GM19372 (cell line): ENCODE data around the gene PDHA1.

Source experiments
- ATAC-seq: cut with Tn5 transposase; IDR thresholded peaks from one replicate; pipeline ENCODE4 v1.9.1; 2021; ENCODE audit warnings: mild to moderate bottlenecking, low read depth, moderate library complexity; ENCODE audit not compliant: unreplicated experiment

Gene PDHA1

GRCh38 chrX:19343535-19344408 lies at the start of gene PDHA1:
PDHA1 (plus strand) TSS chrX:19343927; CDS start chrX:19344038, 111 bp downstream.
- ATAC-seq = peak; percentile 97

DNA sequence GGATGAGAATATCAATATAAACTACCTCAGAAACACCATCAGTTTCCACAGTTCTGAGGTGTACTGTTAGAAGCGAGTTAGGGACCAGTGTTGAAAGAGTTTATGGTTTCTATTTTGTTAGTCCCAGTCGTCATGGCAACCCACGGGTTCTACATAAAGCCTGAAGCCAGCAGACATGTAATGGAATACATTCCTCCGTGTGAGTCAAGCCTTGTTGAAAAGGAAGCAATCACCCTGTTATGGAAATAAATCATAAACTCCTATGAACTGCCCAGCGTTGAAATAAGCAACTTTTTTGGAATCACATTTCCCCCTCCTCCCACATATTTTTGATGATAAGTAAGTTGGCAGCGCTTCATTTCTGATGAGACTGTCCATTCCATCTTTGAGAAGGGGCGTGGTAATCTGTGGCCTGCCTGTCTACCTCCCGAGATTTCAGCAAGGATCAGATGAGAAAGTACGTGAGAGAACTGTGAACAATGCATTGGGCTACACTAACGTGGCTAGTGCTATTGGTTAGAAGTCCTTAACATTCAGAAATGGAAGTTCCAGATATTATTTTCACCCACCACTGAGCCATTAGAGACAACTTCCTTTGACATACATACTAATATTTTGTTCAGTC lies 40.4 kb upstream of the PDHA1 start:
- ATAC-seq = no peak

DNA sequence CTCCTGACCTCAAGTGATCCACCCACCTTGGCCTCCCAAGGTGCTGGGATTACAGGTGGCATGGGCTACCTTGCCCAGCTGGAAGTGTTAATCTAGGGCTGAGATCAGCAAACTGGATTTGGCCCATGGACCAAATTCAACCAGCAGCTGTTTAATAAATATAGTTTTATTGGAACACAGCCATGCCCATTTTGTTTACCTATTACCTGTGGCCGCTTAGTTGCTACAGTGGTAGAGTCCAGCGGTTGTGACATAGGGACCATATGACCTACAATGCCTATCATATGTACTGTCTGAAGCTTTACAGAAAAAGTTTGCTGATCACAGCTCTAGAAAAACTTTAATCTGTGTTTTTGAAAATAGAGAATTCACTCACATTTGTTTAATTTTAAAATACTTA lies 17.2 kb upstream of the PDHA1 start:
- no peak for ATAC-seq

GRCh38 chrX:19331831-19332230 lies 11.9 kb upstream of the PDHA1 start:
- no peak for ATAC-seq

DNA sequence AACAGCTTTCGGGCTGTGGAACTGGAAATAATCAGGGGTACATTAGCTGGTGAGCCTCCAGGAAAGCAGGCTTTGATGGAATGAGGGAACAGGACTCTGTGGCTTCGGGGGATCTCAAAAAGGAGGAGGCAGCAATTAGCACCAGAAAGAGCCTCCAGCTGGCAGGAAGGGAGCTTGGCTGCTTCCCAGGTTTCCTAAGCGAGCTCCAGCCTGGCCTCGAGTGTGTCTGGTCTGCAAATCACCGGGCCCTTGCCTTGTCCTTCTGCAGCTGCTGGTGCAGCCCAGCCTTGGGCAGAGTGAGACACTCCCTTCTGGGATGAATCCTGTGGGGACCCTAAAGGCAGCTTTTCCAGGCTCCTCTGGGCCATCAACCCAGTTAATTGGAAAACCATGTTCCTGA lies 10.7 kb upstream of the PDHA1 start:
- no peak for ATAC-seq

DNA sequence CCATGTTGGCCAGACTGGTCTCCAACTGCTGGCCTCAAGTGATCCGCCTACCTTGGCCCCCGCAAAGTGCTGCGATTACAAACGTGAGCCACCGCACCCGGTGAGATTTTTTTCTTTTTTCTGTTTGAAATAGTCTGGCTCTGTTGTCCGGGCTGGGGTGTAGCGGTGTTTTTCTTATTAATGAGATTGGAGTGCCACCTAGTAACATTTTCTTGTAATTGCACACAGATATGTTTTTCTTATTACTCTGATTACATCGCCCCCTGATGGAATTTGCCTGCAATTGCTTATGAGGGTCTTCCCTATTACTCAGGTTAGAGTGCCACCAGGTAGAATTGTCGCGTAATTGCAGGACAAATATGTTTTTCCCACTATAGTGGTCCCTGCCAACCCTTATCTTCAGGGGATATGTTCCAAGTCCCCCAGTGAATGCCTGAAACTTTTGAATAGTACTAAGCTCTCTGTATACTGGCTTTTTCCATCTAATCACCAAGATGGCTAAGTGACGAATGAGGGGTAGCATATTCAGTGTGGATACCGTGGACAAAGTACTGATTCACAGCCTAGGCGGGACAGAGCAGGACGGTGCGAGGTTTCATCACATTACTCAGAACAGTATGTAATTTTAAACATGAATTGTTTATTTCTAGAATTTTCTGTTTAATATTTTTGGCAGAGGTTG lies 8.6 kb upstream of the PDHA1 start:
- no peak for ATAC-seq

DNA sequence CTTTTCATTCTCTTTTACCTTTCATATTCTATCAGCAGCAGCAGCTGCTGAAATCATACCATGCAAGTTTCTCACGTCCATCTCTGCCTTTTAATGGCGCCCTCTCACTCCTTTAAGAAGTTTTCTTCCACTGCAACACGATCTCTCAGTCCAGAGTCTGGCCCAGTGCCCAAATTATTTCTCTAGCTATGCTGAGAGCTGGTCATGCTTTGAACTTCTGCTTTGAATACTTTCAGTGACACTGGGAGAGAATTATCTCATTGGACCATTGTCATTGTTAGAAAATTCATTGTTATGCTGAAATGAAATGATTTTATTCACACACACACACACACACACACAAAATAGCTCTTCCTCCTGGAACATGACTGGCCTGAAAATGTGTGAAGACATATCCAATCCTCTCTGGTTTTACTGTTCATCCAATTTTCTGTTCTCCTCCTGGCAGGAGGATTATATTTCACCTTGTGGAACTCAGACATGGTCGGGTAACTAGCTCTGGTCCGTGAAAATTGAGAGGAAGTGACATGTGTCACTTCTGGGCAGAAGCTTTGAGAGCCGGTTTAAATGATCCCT lies 1.3 kb upstream of the PDHA1 start:
- no peak for ATAC-seq

GRCh38 chrX:19343085-19343534 lies 617 bp upstream of the PDHA1 start:
- peak; percentile 26 for ATAC-seq

DNA sequence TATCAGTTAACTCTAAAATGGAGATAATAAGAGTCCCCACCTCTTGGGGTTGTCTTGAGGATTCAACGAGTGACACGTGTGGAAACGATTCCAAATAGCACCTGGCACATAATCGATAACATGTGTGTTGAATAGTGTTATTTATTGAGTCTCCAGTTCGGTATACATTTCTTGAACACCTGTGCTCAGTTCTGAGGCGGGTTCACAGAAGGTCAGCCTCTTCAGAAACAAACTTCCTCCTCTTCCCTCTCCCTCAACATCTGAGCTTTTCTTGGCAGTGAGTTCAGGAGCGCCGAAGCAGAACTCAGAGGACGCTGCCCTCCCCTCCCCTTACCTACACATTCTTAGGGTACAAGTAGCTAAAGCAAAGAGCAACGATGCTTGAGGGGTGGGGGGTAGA lies 934 bp downstream of the PDHA1 start:
- no peak for ATAC-seq

DNA sequence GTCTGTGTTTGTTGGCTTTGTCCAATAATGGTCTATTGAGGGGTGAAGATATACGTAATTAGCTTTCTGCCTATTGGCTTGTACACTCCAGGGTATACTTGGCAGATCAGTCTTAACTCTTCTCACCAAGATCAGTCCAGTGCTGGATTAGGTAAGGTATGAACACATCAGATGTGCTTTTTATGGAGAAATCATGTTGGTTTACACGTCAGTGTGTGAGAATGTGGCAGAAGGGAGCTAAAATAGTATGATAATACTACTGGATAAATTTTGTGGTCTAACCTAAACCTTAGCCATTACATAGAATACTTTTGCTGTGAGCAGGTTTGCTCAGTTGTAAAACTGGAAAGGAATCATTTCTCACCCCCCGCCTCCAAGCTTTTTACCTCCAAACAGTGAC lies 4.2 kb downstream of the PDHA1 start:
- no peak for ATAC-seq

- ATAC-seq = no peak
Observed at GRCh38 chrX:19349264-19349663, 5.5 kb downstream of the PDHA1 start.

GRCh38 chrX:19350941-19351384 lies 7.2 kb downstream of the PDHA1 start:
- ATAC-seq = peak; percentile 91

- no peak for ATAC-seq
Observed at GRCh38 chrX:19354625-19355024, 10.9 kb downstream of the PDHA1 start.

- ATAC-seq = no peak
Observed at GRCh38 chrX:19358521-19358920, 14.8 kb downstream of the PDHA1 start.

- ATAC-seq = no peak
Observed at GRCh38 chrX:19360903-19361302, 17.2 kb downstream of the PDHA1 start.

DNA sequence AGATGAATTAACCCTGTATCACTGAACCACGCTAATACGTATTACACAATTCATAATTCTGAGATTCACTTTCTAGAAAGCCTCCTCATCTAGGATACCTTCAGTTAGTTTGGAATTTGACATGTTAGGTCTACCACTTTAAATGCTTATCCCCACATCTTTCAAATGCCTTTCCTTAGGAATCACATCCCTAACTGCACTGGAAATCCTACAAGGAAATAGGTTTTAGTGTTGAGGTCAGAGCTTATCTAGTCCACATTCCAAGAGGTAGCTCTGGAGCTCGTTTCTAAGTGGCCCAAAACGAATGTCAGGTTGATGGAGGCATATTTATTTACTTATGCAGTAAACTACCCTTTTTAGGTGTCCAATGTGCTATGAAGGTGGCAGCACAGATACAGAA lies 18.0 kb downstream of the PDHA1 start:
- ATAC-seq = no peak

DNA sequence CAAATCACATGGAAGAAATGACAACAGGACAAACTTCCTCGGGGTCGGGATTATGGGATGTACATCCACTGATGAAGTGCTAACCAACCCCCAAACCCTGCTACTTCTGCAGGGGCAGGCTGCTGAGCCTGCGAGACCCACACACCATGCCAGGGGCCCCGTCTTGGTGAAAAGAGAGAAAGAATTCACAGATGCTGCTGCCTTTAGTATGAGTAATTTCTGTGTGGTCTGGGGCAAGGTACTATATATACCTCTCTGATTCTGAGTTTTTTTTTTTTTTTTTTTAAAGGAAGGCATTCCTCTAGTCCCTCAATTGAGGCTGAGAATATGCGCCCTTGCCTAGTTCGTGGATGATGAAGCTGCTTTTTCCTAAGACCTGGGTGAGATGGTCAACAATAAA lies 24.8 kb downstream of the PDHA1 start:
- ATAC-seq = no peak

- ATAC-seq = no peak
Observed at GRCh38 chrX:19370061-19370460, 26.3 kb downstream of the PDHA1 start.

GRCh38 chrX:19372170-19372546 lies 28.4 kb downstream of the PDHA1 start:
- peak; percentile 70 for ATAC-seq

DNA sequence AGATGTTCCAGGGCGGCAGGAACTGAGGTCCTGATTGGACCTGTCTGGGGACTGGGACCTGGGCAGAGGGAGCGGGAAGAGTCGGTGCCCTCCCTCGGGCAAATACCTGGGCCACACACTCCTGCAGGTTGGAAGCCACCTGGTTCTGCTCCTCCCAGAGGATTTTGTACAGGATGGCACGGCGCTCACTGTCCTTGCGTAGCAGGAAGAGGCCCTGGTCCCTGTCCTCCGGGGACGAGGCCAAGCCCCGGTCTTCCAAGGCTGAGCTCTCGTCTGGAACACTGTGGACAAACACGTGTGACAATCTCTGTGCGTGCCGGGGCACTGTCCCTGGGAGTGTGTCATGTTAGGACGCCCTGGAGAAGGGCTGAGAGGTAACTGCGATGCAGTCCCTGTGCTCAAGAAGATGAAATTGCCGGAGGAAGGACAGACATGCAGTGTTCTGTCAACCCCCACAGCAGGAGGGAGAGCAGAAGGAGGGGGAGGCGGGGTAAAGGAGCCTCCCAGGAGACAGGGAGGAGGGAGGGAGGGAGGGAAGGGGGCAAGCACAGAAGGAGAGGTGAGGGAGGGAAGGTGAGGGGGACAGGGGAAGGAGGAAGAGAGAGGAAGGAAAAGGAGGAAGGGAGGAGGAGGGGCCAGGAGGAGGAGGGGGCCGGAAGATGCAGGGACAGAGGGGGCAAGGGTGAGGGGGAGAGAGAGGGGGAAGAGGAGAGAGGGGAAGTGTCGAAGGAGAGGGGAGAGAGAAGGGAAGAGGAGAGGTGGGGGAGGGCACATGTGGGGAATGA lies 29.0 kb downstream of the PDHA1 start:
- peak; percentile 15 for ATAC-seq
